ENCODE data around the gene TTYH3. TPM values are rescaled to one million over a fixed set of nuclear protein-coding genes. Genes with fewer than 3 reads are reported as not detected.

TTYH3 gene
- total and polyA plus RNA-seq, 2 of the 13 experiments (the other 11 are each of a cell fraction or from before 2014, with no cell fraction given), result 26.3 to 50.0 TPM

- TF ChIP-seq DZIP1 (CRISPR knock-in tag; IDR thresholded peaks at IDR 0.05) (no peak), ZNF18 (CRISPR knock-in tag; IDR thresholded peaks at IDR 0.05; ENCODE audit: insufficient replicate concordance) (peak; percentile 57), SKI (IDR thresholded peaks at IDR 0.05; ENCODE audit: partially characterized antibody) (peak; percentile 21), SP4 (CRISPR knock-in tag; IDR thresholded peaks at IDR 0.05) (peak; percentile 20; the same call in 1 of the 2 replicates), TBP (CRISPR knock-in tag; IDR thresholded peaks at IDR 0.05) (no peak), SIX1 (CRISPR knock-in tag; IDR thresholded peaks at IDR 0.05; ENCODE audit: borderline replicate concordance) (no peak), SYNCRIP (IDR thresholded peaks at IDR 0.05; ENCODE audit: insufficient read depth, low read depth, low read length) (no peak), SNAPC2 (CRISPR knock-in tag; IDR thresholded peaks at IDR 0.05) (0 out of 2 replicates have a peak, but pooled peaks have one; percentile 6), ZNF512B (CRISPR knock-in tag; IDR thresholded peaks at IDR 0.05; ENCODE audit: borderline replicate concordance) (0 out of 2 replicates have a peak, but pooled peaks have one; percentile 26), FOXM1 (CRISPR knock-in tag; IDR thresholded peaks at IDR 0.05) (no peak), ZNF484 (CRISPR knock-in tag; IDR thresholded peaks at IDR 0.05; ENCODE audit: borderline replicate concordance, low read depth) (no peak), ZBTB49 (CRISPR knock-in tag; IDR thresholded peaks at IDR 0.05; ENCODE audit: borderline replicate concordance) (no peak), GABPB1 (CRISPR knock-in tag; IDR thresholded peaks at IDR 0.05) (peak; percentile 58), PHF8 (CRISPR knock-in tag; IDR thresholded peaks at IDR 0.05) (peak; percentile 36; the same call in 1 of the 2 replicates), HNF4A (CRISPR knock-in tag; IDR thresholded peaks at IDR 0.05) (peak; percentile 79; the same call in 1 of the 2 replicates), ARNTL (CRISPR knock-in tag; IDR thresholded peaks at IDR 0.05) (no peak), CREM (IDR thresholded peaks at IDR 0.05) (peak; percentile 14; the same call in 1 of the 2 replicates), CREM (CRISPR knock-in tag; IDR thresholded peaks at IDR 0.05) (no peak), ZSCAN9 (CRISPR knock-in tag; IDR thresholded peaks at IDR 0.05; ENCODE audit: borderline replicate concordance) (no peak), ZNF234 (CRISPR knock-in tag; conservative IDR thresholded peaks at IDR 0.05) (no peak)
Observed at GRCh38 chr7:2629746-2630681, 1.8 kb upstream of the TTYH3 start (continued).

Measured in HepG2 (cell line).